K562 (cell line): ENCODE data around the gene MAGI2. TPM values are rescaled to one million over a fixed set of nuclear protein-coding genes. Genes with fewer than 3 reads are reported as not detected.

Experiments used
- ADNP ChIP-seq: fragments of 200-800 bp; sonication (Bioruptor generic); IDR thresholded peaks from 2 replicates; pipeline ENCODE4 v1.6.1; 2016; ENCODE audit warnings: missing genetic modification characterization, missing compliant biosample characterization
- BRD9 ChIP-seq: fragments of 450-650 bp; IDR thresholded peaks from 2 replicates; pipeline ENCODE4 v1.6.1; 2018; ENCODE audit warnings: low read depth; ENCODE audit not compliant: partially characterized antibody
- CHAMP1 ChIP-seq: fragments of 450-650 bp; IDR thresholded peaks from 2 replicates; pipeline ENCODE4 v1.6.1; 2016; ENCODE audit warnings: mild to moderate bottlenecking
- CHCHD3 ChIP-seq: fragments of 250-450 bp; sonication (Bioruptor Pico); IDR thresholded peaks from 2 replicates; pipeline ENCODE4 v2.1.2; 2022; ENCODE audit warnings: mild to moderate bottlenecking
- HDAC8 ChIP-seq: fragments of 450-650 bp; IDR thresholded peaks from 2 replicates; pipeline ENCODE4 v1.6.1; 2016; ENCODE audit warnings: mild to moderate bottlenecking, missing genetic modification characterization, moderate library complexity, missing compliant biosample characterization
- STAT5B ChIP-seq: fragments of 250-450 bp; sonication (Bioruptor Pico); IDR thresholded peaks from 2 replicates; pipeline ENCODE4 v1.8.0; 2021; ENCODE audit warnings: mild to moderate bottlenecking, inconsistent platforms
- TAF15 ChIP-seq: fragments of 200-400 bp; formaldehyde crosslinking; IDR thresholded peaks from 2 replicates; pipeline ENCODE4 v1.6.1; 2017; ENCODE audit warnings: mild to moderate bottlenecking, low read depth, low read length, moderate library complexity
- polyA plus RNA-seq, 8 experiments: library from polyadenylated mRNA; depleted of rRNA in 4 of 8; stranded (reverse) in 5 of 8; unstranded in 3 of 8; fragments of >200 nt; fragmentation: Nextera tagmentation in 2 of 8; fragmentation: Illumina TruSeq in 1 of 8; extraction: Ambion mirVana in 2 of 8; extraction: Trizol in 1 of 8; gene quantifications; 2 replicates each; pipeline versions ENCODE4 v1.2.1 to v1.2.3, GENCODE V29; 2011 to 2014; ENCODE audit warnings: inconsistent platforms in 1 of 8, missing spikeins in 1 of 8
- total RNA-seq, 7 experiments: library from RNA; depleted of rRNA in 6 of 7; stranded (reverse); fragments of >200 nt in 6 of 7; fragmentation: Illumina TruSeq in 2 of 7; extraction: Trizol in 2 of 7; gene quantifications; 2 replicates each; pipeline versions ENCODE4 v1.2.1 to v1.2.3, GENCODE V29; 2011 to 2021; ENCODE audit warnings: low replicate concordance in 1 of 7
- TF ChIP-seq, protein P1 (sequence below): sonication (generic); formaldehyde crosslinking; IDR thresholded peaks from 2 replicates; pipeline ENCODE4 v1.8.0; 2022; ENCODE audit warnings: mild to moderate bottlenecking, missing genetic modification reagents, borderline replicate concordance

The MAGI2 gene
- total and polyA plus RNA-seq, 9 of the 15 experiments (the other 6 are each of a cell fraction or from before 2014, with no cell fraction given): 0.27 to 1.4 (median 0.70) TPM

- TF ChIP-seq, protein P1, sequence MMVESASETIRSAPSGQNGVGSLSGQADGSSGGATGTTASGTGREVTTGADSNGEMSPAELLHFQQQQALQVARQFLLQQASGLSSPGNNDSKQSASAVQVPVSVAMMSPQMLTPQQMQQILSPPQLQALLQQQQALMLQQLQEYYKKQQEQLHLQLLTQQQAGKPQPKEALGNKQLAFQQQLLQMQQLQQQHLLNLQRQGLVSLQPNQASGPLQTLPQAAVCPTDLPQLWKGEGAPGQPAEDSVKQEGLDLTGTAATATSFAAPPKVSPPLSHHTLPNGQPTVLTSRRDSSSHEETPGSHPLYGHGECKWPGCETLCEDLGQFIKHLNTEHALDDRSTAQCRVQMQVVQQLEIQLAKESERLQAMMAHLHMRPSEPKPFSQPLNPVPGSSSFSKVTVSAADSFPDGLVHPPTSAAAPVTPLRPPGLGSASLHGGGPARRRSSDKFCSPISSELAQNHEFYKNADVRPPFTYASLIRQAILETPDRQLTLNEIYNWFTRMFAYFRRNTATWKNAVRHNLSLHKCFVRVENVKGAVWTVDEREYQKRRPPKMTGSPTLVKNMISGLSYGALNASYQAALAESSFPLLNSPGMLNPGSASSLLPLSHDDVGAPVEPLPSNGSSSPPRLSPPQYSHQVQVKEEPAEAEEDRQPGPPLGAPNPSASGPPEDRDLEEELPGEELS: no peak
- TF ChIP-seq BRD9 (no peak), ADNP (tag) (no peak), CHAMP1 (no peak), HDAC8 (tag) (no peak), TAF15 (no peak), STAT5B (no peak), CHCHD3 (no peak)
Observed at GRCh38 chr7:79332091-79332490, 121.4 kb downstream of the MAGI2 start (continued).
